Measurements from ENCODE around the gene POLR2F.

Gene POLR2F

DNA sequence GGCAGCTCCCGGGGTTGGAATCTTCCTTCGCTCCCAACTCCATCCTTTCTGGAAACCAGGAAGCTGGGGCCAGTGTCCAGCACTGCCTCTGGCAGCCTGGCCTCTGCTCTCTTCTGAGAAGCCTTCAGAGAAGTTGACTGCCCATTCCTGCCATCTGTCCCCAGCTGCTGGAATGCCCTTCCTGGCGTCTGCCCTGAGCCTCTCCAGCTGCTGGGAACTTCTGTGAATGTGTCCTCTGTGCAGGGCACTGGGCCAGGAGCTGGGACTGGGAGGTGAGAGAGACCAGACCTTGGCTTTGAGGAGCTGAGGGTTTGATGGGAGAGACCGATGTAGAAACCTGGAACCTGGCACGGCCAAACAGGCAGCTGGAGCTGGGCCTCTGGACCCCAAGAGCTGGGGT lies 36.8 kb downstream of the POLR2F start:
- peaks cover 3% of the 10 kb centered on the region for H3K36me3 ChIP-seq (ENCODE audit: control insufficient read depth, insufficient read depth, low read length)
- H3K4me3 ChIP-seq (ENCODE audit: insufficient read depth, low read depth, low read length, poor library complexity, severe bottlenecking) = no peak overlapping the region
- no peaks in the 10 kb centered on the region for H3K4me1 ChIP-seq (ENCODE audit: control insufficient read depth, insufficient read depth, low read length, poor library complexity, severe bottlenecking)
- H3K27me3 ChIP-seq (replicated peaks; ENCODE audit: control insufficient read depth, insufficient read depth, low read length, poor library complexity, severe bottlenecking) = no peaks in the 10 kb centered on the region
- H3K27ac ChIP-seq (ENCODE audit: insufficient read depth, low read length, poor library complexity, severe bottlenecking) = no peak overlapping the region
- no peaks in the 10 kb centered on the region for H3K9me3 ChIP-seq (ENCODE audit: control insufficient read depth, low read length)
- DNase-seq = no peak

GRCh38 chr22:37990862-37991261 lies 37.4 kb downstream of the POLR2F start:
- DNase-seq = no peak
- no peak overlapping the region for H3K27ac ChIP-seq (ENCODE audit: insufficient read depth, low read length, poor library complexity, severe bottlenecking)
- H3K36me3 ChIP-seq (ENCODE audit: control insufficient read depth, insufficient read depth, low read length) = peaks cover 3% of the 10 kb centered on the region
- no peaks in the 10 kb centered on the region for H3K4me1 ChIP-seq (ENCODE audit: control insufficient read depth, insufficient read depth, low read length, poor library complexity, severe bottlenecking)
- no peaks in the 10 kb centered on the region for H3K27me3 ChIP-seq (replicated peaks; ENCODE audit: control insufficient read depth, insufficient read depth, low read length, poor library complexity, severe bottlenecking)
- no peak overlapping the region for H3K4me3 ChIP-seq (ENCODE audit: insufficient read depth, low read depth, low read length, poor library complexity, severe bottlenecking)
- H3K9me3 ChIP-seq (ENCODE audit: control insufficient read depth, low read length) = no peaks in the 10 kb centered on the region

GRCh38 chr22:37991731-37992442 lies 38.4 kb downstream of the POLR2F start:
- H3K27me3 ChIP-seq (replicated peaks; ENCODE audit: control insufficient read depth, insufficient read depth, low read length, poor library complexity, severe bottlenecking) = no peaks in the 10 kb centered on the region
- no peaks in the 10 kb centered on the region for H3K4me1 ChIP-seq (ENCODE audit: control insufficient read depth, insufficient read depth, low read length, poor library complexity, severe bottlenecking)
- H3K36me3 ChIP-seq (ENCODE audit: control insufficient read depth, insufficient read depth, low read length) = peaks cover 2% of the 10 kb centered on the region
- H3K27ac ChIP-seq (ENCODE audit: insufficient read depth, low read length, poor library complexity, severe bottlenecking) = no peak overlapping the region
- no peak for DNase-seq
- H3K4me3 ChIP-seq (ENCODE audit: insufficient read depth, low read depth, low read length, poor library complexity, severe bottlenecking) = no peak overlapping the region
- no peaks in the 10 kb centered on the region for H3K9me3 ChIP-seq (ENCODE audit: control insufficient read depth, low read length)

- no peaks in the 10 kb centered on the region for H3K9me3 ChIP-seq (ENCODE audit: control insufficient read depth, low read length)
- no peak overlapping the region for H3K4me3 ChIP-seq (ENCODE audit: insufficient read depth, low read depth, low read length, poor library complexity, severe bottlenecking)
- no peak overlapping the region for H3K27ac ChIP-seq (ENCODE audit: insufficient read depth, low read length, poor library complexity, severe bottlenecking)
- H3K4me1 ChIP-seq (ENCODE audit: control insufficient read depth, insufficient read depth, low read length, poor library complexity, severe bottlenecking) = no peaks in the 10 kb centered on the region
- no peaks in the 10 kb centered on the region for H3K27me3 ChIP-seq (replicated peaks; ENCODE audit: control insufficient read depth, insufficient read depth, low read length, poor library complexity, severe bottlenecking)
- no peak for DNase-seq
- H3K36me3 ChIP-seq (ENCODE audit: control insufficient read depth, insufficient read depth, low read length) = no peaks in the 10 kb centered on the region
Measured at GRCh38 chr22:37994049-37994448, 40.5 kb downstream of the POLR2F start.

DNA sequence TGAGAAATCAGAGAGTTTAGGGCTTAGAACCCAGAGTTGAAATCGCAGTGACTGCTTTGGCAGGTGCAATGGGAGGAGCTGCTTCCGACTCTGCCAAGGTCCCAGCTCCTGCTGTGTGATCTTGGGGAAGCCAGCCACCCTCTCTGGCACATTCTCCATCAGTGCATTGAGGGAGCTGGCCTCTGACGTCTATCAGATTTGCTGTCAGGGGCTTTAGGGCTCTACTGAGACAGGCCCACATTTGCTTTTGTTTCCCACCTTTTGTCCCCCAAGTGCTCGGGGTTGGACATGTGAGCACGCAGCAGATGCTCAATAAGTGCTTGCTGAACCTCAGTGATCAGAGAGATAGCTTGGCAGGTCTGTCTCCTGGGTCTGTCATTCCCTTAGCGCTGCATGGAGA lies 41.5 kb downstream of the POLR2F start:
- H3K4me1 ChIP-seq (ENCODE audit: control insufficient read depth, insufficient read depth, low read length, poor library complexity, severe bottlenecking) = no peaks in the 10 kb centered on the region
- H3K4me3 ChIP-seq (ENCODE audit: insufficient read depth, low read depth, low read length, poor library complexity, severe bottlenecking) = no peak overlapping the region
- DNase-seq = no peak
- H3K27me3 ChIP-seq (replicated peaks; ENCODE audit: control insufficient read depth, insufficient read depth, low read length, poor library complexity, severe bottlenecking) = no peaks in the 10 kb centered on the region
- no peaks in the 10 kb centered on the region for H3K9me3 ChIP-seq (ENCODE audit: control insufficient read depth, low read length)
- H3K27ac ChIP-seq (ENCODE audit: insufficient read depth, low read length, poor library complexity, severe bottlenecking) = no peak overlapping the region
- no peaks in the 10 kb centered on the region for H3K36me3 ChIP-seq (ENCODE audit: control insufficient read depth, insufficient read depth, low read length)

GRCh38 chr22:37995460-37995859 lies 42.0 kb downstream of the POLR2F start:
- no peaks in the 10 kb centered on the region for H3K4me1 ChIP-seq (ENCODE audit: control insufficient read depth, insufficient read depth, low read length, poor library complexity, severe bottlenecking)
- H3K27ac ChIP-seq (ENCODE audit: insufficient read depth, low read length, poor library complexity, severe bottlenecking) = no peak overlapping the region
- DNase-seq = no peak

GRCh38 chr22:37996079-37996478 lies 42.6 kb downstream of the POLR2F start:
- Histone ChIP-seq H3K27ac (ENCODE audit: insufficient read depth, low read length, poor library complexity, severe bottlenecking) (no peak overlapping the region), H3K4me1 (ENCODE audit: control insufficient read depth, insufficient read depth, low read length, poor library complexity, severe bottlenecking) (no peaks in the 10 kb centered on the region)

More at GRCh38 chr22:37995460-37995859, 42.0 kb downstream of the POLR2F start:
- H3K9me3 ChIP-seq (ENCODE audit: control insufficient read depth, low read length) = no peaks in the 10 kb centered on the region
- no peak overlapping the region for H3K4me3 ChIP-seq (ENCODE audit: insufficient read depth, low read depth, low read length, poor library complexity, severe bottlenecking)
- no peaks in the 10 kb centered on the region for H3K36me3 ChIP-seq (ENCODE audit: control insufficient read depth, insufficient read depth, low read length)
- H3K27me3 ChIP-seq (replicated peaks; ENCODE audit: control insufficient read depth, insufficient read depth, low read length, poor library complexity, severe bottlenecking) = no peaks in the 10 kb centered on the region

DNA sequence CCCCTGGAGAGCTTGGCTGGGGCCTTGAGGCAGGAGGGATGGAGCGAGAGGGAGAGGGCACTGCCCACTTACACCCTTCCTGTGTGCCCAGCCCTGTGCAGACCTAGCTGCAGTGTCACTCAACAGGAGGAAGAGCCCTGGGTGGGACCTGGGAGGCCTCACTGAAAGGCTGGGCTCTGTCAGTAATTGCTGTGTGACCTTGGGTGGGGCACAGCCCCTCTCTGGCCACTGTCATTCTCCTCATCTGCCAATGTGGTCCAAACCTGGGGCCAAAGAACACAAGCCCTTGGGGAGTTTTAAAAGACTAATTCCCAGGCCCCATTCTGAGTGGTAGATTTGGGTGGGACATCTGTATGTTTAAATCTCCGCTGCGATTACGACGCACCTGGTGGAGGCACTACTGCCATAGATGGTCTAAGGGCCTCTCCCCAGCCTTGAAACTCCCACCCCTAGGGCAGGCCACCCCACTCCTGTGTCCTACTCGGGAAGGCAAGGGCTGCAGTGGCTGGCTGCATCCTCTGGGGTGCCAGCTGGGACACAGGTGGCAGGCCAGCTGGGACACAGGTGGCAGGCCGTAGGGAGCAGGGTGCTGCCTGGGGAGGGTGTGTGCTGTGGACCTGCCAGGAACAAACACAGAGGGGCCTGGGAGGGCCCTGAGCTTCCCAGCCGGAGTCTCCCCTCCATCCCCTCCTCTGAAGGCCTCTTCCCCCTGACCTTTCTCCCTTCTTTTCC lies 43.2 kb downstream of the POLR2F start:
- H3K36me3 ChIP-seq (ENCODE audit: control insufficient read depth, insufficient read depth, low read length) = no peaks in the 10 kb centered on the region
- no peak overlapping the region for H3K4me3 ChIP-seq (ENCODE audit: insufficient read depth, low read depth, low read length, poor library complexity, severe bottlenecking)
- H3K27ac ChIP-seq (ENCODE audit: insufficient read depth, low read length, poor library complexity, severe bottlenecking) = no peak overlapping the region
- DNase-seq = no peak
- no peaks in the 10 kb centered on the region for H3K9me3 ChIP-seq (ENCODE audit: control insufficient read depth, low read length)
- no peaks in the 10 kb centered on the region for H3K27me3 ChIP-seq (replicated peaks; ENCODE audit: control insufficient read depth, insufficient read depth, low read length, poor library complexity, severe bottlenecking)
- no peaks in the 10 kb centered on the region for H3K4me1 ChIP-seq (ENCODE audit: control insufficient read depth, insufficient read depth, low read length, poor library complexity, severe bottlenecking)

More at GRCh38 chr22:37996079-37996478, 42.6 kb downstream of the POLR2F start:
- no peak for DNase-seq
- Histone ChIP-seq H3K4me3 (ENCODE audit: insufficient read depth, low read depth, low read length, poor library complexity, severe bottlenecking) (no peak overlapping the region), H3K9me3 (ENCODE audit: control insufficient read depth, low read length) (no peaks in the 10 kb centered on the region), H3K36me3 (ENCODE audit: control insufficient read depth, insufficient read depth, low read length) (no peaks in the 10 kb centered on the region), H3K27me3 (replicated peaks; ENCODE audit: control insufficient read depth, insufficient read depth, low read length, poor library complexity, severe bottlenecking) (no peaks in the 10 kb centered on the region)

DNA sequence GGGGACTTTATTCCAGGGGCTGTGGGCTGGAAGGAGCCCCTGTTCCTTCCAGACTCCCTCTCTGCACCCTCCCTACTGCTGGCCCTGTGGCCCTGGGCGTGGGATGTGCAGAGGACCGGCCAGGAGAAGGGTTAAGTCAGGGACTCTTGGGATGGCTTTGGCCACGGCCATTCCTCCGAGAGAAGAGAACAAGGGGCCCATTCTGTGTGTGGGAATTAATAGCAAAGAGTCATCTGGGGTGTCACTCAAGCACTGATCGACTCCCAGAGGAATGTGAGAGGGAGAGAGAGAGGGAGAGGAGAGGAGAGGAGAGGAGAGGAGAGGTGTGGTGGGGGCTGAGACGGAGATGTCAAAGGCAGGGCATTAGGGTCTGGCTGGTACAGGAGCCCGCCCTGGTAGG lies 45.0 kb downstream of the POLR2F start:
- Histone ChIP-seq H3K9me3 (ENCODE audit: control insufficient read depth, low read length) (no peaks in the 10 kb centered on the region), H3K27ac (ENCODE audit: insufficient read depth, low read length, poor library complexity, severe bottlenecking) (no peak overlapping the region), H3K4me1 (ENCODE audit: control insufficient read depth, insufficient read depth, low read length, poor library complexity, severe bottlenecking) (no peaks in the 10 kb centered on the region), H3K36me3 (ENCODE audit: control insufficient read depth, insufficient read depth, low read length) (no peaks in the 10 kb centered on the region), H3K4me3 (ENCODE audit: insufficient read depth, low read depth, low read length, poor library complexity, severe bottlenecking) (no peak overlapping the region), H3K27me3 (replicated peaks; ENCODE audit: control insufficient read depth, insufficient read depth, low read length, poor library complexity, severe bottlenecking) (no peaks in the 10 kb centered on the region)
- DNase-seq = no peak

- no peak overlapping the region for H3K27ac ChIP-seq (ENCODE audit: insufficient read depth, low read length, poor library complexity, severe bottlenecking)
- no peak overlapping the region for H3K4me3 ChIP-seq (ENCODE audit: insufficient read depth, low read depth, low read length, poor library complexity, severe bottlenecking)
- H3K4me1 ChIP-seq (ENCODE audit: control insufficient read depth, insufficient read depth, low read length, poor library complexity, severe bottlenecking) = no peaks in the 10 kb centered on the region
- no peaks in the 10 kb centered on the region for H3K9me3 ChIP-seq (ENCODE audit: control insufficient read depth, low read length)
- no peaks in the 10 kb centered on the region for H3K36me3 ChIP-seq (ENCODE audit: control insufficient read depth, insufficient read depth, low read length)
- DNase-seq = no peak
- no peaks in the 10 kb centered on the region for H3K27me3 ChIP-seq (replicated peaks; ENCODE audit: control insufficient read depth, insufficient read depth, low read length, poor library complexity, severe bottlenecking)
Measured at GRCh38 chr22:37999236-37999635, 45.7 kb downstream of the POLR2F start.
